Effector memory CD8-positive, alpha-beta T cell (primary cell): Measurements from ENCODE around the gene SPINK8.
"Not testable (repeated sequence)": the region's sequence is repeated elsewhere in the genome, so short reads cannot be mapped to it uniquely, and the experiment has no call there.

Source experiments
- ATAC-seq: fragments of 150-1000 bp; cut with Tn5 transposase; replicated peaks from 2 replicates; pipeline ENCODE4 v1.10.0; 2021; ENCODE audit warnings: mild to moderate bottlenecking, moderate library complexity
- DNase-seq, 3 experiments: peaks; one replicate each; pipeline ENCODE4 v3.0.0; 2021
- H3K27ac Mint-ChIP-seq, 2 donors: one replicate each; pipeline ENCODE4 v1.8.0; 2022; ENCODE audit warnings: mild to moderate bottlenecking in 2 of 2, mixed read lengths in 2 of 2, moderate library complexity in 2 of 2
- H3K27me3 Mint-ChIP-seq, 2 donors: one replicate each; pipeline ENCODE4 v1.8.0; 2022; ENCODE audit warnings: mixed read lengths in 2 of 2
- H3K36me3 Mint-ChIP-seq: one replicate; pipeline ENCODE4 v1.8.0; 2022; ENCODE audit warnings: mild to moderate bottlenecking, moderate library complexity, mixed read lengths; ENCODE audit not compliant: insufficient read depth
- H3K4me1 Mint-ChIP-seq, 2 donors: one replicate each; pipeline ENCODE4 v1.8.0; 2022; ENCODE audit warnings: low read depth in 2 of 2, mixed read lengths in 2 of 2
- H3K4me3 Mint-ChIP-seq, 2 donors: one replicate each; pipeline ENCODE4 v1.8.0; 2022; ENCODE audit warnings: mild to moderate bottlenecking in 2 of 2, mixed read lengths in 2 of 2, moderate library complexity in 2 of 2
- H3K9me3 Mint-ChIP-seq, 2 donors: one replicate each; pipeline ENCODE4 v1.8.0; 2022; ENCODE audit warnings: mixed read lengths in 2 of 2

The SPINK8 gene

GRCh38 chr3:48345946-48346572, 12.6 kb upstream of the SPINK8 start:
- no peak overlapping the region for H3K4me3 Mint-ChIP-seq
- H3K27ac Mint-ChIP-seq = no peak overlapping the region
- no peak for DNase-seq
- H3K36me3 Mint-ChIP-seq = no peaks in the 10 kb centered on the region
- H3K9me3 Mint-ChIP-seq = no peaks in the 10 kb centered on the region
- ATAC-seq = no peak
- no peaks in the 10 kb centered on the region for H3K4me1 Mint-ChIP-seq
- peaks cover 9 to 11% of the 10 kb centered on the region in 2 donors for H3K27me3 Mint-ChIP-seq

- Mint-ChIP-seq H3K4me3 (no peak overlapping the region), H3K27ac (no peak overlapping the region), H3K36me3 (no peaks in the 10 kb centered on the region), H3K9me3 (no peaks in the 10 kb centered on the region), H3K4me1 (no peaks in the 10 kb centered on the region), H3K27me3 (peaks cover 9 to 11% of the 10 kb centered on the region in 2 donors)
- ATAC-seq = no peak
- no peak for DNase-seq
These were observed 11.5 kb upstream of the SPINK8 start for GRCh38 chr3:48344867-48345507.

- H3K36me3 Mint-ChIP-seq = no peaks in the 10 kb centered on the region
- H3K4me1 Mint-ChIP-seq = no peaks in the 10 kb centered on the region
- H3K4me3 Mint-ChIP-seq = no peak overlapping the region
- H3K27ac Mint-ChIP-seq = no peak overlapping the region
- ATAC-seq (no peak), DNase-seq (no peak)
- no peaks in the 10 kb centered on the region for H3K9me3 Mint-ChIP-seq
- peaks cover 6 to 17% of the 10 kb centered on the region in 2 donors for H3K27me3 Mint-ChIP-seq
These were observed 10.0 kb upstream of the SPINK8 start for GRCh38 chr3:48343432-48343831.

DNA sequence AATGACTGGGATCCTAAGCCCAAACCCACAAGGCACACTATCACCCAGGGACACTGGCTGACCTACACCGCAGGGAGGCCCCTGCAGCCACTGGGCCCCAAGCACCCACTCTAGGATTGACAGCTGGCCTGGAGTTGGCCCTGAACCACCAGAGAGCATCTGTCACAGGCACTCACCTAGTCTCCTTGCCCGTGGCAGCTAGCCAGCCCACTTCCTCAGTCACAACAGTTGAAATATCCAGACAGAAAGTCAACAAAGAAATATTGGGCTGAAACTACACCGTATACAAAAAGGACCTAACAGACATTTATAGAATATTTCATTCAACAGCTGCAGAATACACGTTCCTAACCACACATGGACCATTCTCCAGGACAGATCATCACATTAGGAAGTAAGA, 5.2 kb upstream of the SPINK8 start:
- H3K4me3 Mint-ChIP-seq = no peak overlapping the region
- no peaks in the 10 kb centered on the region for H3K9me3 Mint-ChIP-seq
- no peak for DNase-seq
- H3K4me1 Mint-ChIP-seq = no peaks in the 10 kb centered on the region
- ATAC-seq = no peak
- H3K27ac Mint-ChIP-seq = no peak overlapping the region
- peaks cover 22 to 43% of the 10 kb centered on the region in 2 donors for H3K27me3 Mint-ChIP-seq
- no peaks in the 10 kb centered on the region for H3K36me3 Mint-ChIP-seq

DNA sequence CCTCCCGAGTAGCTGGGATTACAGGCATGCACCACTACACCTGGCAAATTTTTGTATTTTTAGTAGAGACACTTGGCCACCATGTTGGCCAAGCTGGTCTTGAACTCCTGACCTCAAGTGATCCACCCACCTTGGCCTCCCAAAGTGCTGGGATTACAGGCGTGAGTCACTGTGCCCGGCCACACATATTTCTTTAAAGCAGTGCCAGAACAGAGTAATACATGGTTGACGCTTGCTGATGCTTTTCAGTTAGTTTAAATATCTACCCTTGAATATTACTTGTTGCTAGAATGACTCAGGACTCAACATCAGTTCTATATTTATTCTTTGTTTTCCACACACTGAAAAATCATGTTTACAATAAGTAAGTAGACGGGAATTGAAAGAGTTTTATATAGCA, 4.1 kb upstream of the SPINK8 start:
- H3K4me3 Mint-ChIP-seq, H3K36me3 Mint-ChIP-seq, DNase-seq, H3K4me1 Mint-ChIP-seq, H3K9me3 Mint-ChIP-seq, ATAC-seq, H3K27ac Mint-ChIP-seq: not testable (repeated sequence)
- H3K27me3 Mint-ChIP-seq = peaks cover 30 to 50% of the 10 kb centered on the region in 2 donors

GRCh38 chr3:48335286-48335685, 1.8 kb upstream of the SPINK8 start:
- not testable (repeated sequence) for H3K36me3 Mint-ChIP-seq, DNase-seq, ATAC-seq, H3K4me3 Mint-ChIP-seq, H3K9me3 Mint-ChIP-seq, H3K27ac Mint-ChIP-seq, H3K4me1 Mint-ChIP-seq
- peaks cover 36 to 62% of the 10 kb centered on the region in 2 donors for H3K27me3 Mint-ChIP-seq

GRCh38 chr3:48334605-48335004, 1.1 kb upstream of the SPINK8 start:
- no peaks in the 10 kb centered on the region for H3K9me3 Mint-ChIP-seq
- H3K4me1 Mint-ChIP-seq = no peaks in the 10 kb centered on the region
- no peak for ATAC-seq
- peaks cover 36 to 62% of the 10 kb centered on the region in 2 donors for H3K27me3 Mint-ChIP-seq
- H3K4me3 Mint-ChIP-seq = no peak overlapping the region
- H3K36me3 Mint-ChIP-seq = no peaks in the 10 kb centered on the region
- no peak for DNase-seq
- no peak overlapping the region for H3K27ac Mint-ChIP-seq

- not testable (repeated sequence) for DNase-seq, H3K4me1 Mint-ChIP-seq, H3K4me3 Mint-ChIP-seq, H3K9me3 Mint-ChIP-seq, ATAC-seq, H3K27ac Mint-ChIP-seq, H3K36me3 Mint-ChIP-seq
- peaks cover 33 to 39% of the 10 kb centered on the region in 2 donors for H3K27me3 Mint-ChIP-seq
These were observed 1.6 kb downstream of the SPINK8 start for GRCh38 chr3:48331706-48332435.

GRCh38 chr3:48320996-48321395, 12.5 kb downstream of the SPINK8 start:
- ATAC-seq (no peak), DNase-seq (no peak)
- Mint-ChIP-seq H3K27ac (no peak overlapping the region), H3K4me3 (no peak overlapping the region), H3K4me1 (no peaks in the 10 kb centered on the region), H3K27me3 (peaks cover 24 to 26% of the 10 kb centered on the region in 2 donors), H3K36me3 (no peaks in the 10 kb centered on the region), H3K9me3 (peaks cover 0 to 5% of the 10 kb centered on the region in 2 donors)

DNA sequence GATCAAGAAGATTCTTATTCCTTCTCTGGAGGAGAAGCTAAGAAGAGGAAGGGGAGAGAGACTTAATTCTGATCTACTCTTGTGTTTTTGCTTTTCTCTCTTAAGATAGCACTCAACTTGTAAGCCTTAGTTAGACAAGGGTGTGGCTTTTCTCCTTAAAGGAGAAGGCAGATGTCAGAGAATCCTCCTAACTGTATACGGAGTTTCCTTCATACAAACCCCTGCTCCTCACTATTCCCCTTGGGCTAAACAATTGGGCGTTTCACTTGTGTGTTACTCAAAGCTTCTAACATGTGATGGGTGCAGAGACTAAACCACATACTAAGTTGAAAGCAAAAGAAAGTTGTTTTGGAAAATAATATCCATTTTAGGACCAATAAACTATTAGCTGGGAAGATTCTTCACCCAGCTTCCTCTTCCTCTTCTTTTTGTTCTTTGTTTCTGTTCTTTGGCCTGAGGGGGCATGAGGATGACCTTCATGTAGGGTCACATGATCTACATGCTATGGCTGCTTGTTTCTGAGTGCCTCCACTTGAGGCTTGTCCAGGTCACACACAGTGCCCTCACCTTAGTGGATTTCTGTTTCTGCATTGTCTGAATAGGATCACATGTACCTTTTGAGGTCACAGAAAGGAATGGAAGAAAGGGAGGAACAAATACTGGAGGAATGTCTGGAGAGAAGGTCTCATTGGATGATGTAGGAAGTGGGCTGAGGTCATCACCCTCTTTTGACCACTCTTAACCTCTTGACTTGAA, 14.6 kb downstream of the SPINK8 start:
- DNase-seq (no peak), ATAC-seq (no peak)
- Mint-ChIP-seq H3K4me1 (no peaks in the 10 kb centered on the region), H3K27me3 (peaks cover 20 to 22% of the 10 kb centered on the region in 2 donors), H3K36me3 (no peaks in the 10 kb centered on the region), H3K9me3 (peaks cover 0 to 8% of the 10 kb centered on the region in 2 donors), H3K27ac (no peak overlapping the region), H3K4me3 (no peak overlapping the region)

GRCh38 chr3:48314542-48314941, 18.9 kb downstream of the SPINK8 start:
- no peaks in the 10 kb centered on the region for H3K36me3 Mint-ChIP-seq
- peaks cover 0 to 8% of the 10 kb centered on the region in 2 donors for H3K9me3 Mint-ChIP-seq
- DNase-seq = no peak
- no peak overlapping the region for H3K4me3 Mint-ChIP-seq
- H3K27me3 Mint-ChIP-seq = peaks cover 30 to 42% of the 10 kb centered on the region in 2 donors
- H3K27ac Mint-ChIP-seq = no peak overlapping the region
- no peak for ATAC-seq
- H3K4me1 Mint-ChIP-seq = no peaks in the 10 kb centered on the region

DNA sequence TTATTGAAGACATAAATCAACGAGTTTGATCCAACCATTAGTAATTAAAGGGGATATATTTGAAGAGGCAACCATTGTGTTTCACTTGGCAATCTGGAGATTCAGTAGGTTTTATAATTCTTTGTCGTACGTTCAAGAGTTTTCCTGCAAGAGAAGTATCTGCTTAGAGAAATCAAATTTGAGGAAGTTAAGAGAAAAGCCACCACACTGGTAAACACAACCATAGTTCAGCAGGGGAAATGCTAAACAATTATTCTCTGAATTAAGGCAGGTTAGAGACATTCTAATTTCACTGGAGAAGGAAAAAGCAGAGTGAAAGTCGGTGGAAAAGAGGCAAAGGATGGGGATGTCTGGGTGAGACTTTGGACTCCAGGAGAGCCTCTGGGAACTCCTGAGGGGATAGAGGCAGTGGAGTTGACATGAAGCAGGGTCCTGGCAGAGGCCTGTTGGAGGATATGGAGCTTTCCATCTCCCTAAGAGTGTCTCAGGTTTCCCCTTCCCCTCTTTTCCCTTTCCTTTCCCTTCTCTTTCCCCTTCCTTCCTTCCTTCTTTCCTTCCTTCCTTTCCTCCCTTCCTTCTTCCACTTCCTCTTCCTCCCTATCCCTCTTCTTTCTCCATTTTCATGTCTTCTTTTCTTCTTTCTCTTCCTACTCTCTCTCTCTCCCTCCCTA, 26.5 kb downstream of the SPINK8 start:
- peaks cover 9 to 29% of the 10 kb centered on the region in 2 donors for H3K27me3 Mint-ChIP-seq
- H3K4me1 Mint-ChIP-seq = peaks cover 5 to 10% of the 10 kb centered on the region in 2 donors
- no peak overlapping the region for H3K4me3 Mint-ChIP-seq
- H3K27ac Mint-ChIP-seq = no peak overlapping the region
- ATAC-seq (no peak), DNase-seq (no peak)
- H3K9me3 Mint-ChIP-seq = no peaks in the 10 kb centered on the region
- peaks cover 4% of the 10 kb centered on the region for H3K36me3 Mint-ChIP-seq

DNA sequence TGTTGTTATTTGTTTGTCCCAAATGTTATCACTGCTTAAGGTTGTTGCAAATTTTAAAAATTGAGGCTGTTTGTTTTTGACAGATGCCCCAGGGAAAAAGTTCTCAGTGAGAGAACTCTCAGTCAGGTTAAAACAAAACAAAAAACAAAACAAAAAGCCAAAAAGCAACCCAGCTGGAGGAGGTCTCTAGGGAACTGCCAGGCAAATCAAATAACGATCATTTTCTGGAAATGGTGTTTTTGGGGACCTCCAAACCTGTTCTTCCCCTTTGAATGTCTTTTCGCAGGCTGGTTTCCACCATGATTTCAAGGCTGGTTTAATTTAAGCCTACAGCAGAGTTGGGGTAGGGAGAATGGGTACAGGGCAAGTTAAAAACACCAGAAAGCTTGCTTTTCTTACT, 27.2 kb downstream of the SPINK8 start:
- Mint-ChIP-seq H3K27me3 (peaks cover 6 to 24% of the 10 kb centered on the region in 2 donors), H3K27ac (no peak overlapping the region), H3K4me3 (no peak overlapping the region), H3K4me1 (peaks cover 10 to 15% of the 10 kb centered on the region in 2 donors), H3K36me3 (peaks cover 4% of the 10 kb centered on the region), H3K9me3 (no peaks in the 10 kb centered on the region)
- no peak for DNase-seq
- ATAC-seq = no peak
